ENCODE results near the gene GDF9.

GRCh38 chr5:132826424-132827082, 39.7 kb downstream of the GDF9 start:
- TF ChIP-seq EZH2 (IDR thresholded peaks at IDR 0.05; ENCODE audit: borderline replicate concordance, low read depth, low read length, severe bottlenecking) (no peak), CTCF (IDR thresholded peaks at IDR 0.05; ENCODE audit: extremely low read depth in 1 of 2, insufficient read depth in 1 of 2, low read depth in 1 of 2, low read length in 2 of 2) (no peak), POLR2A (IDR thresholded peaks at IDR 0.05; ENCODE audit: low read depth, low read length) (no peak), JUN (IDR thresholded peaks at IDR 0.05; ENCODE audit: borderline replicate concordance, insufficient read depth, insufficient read length, low read depth) (no peak), MYC (IDR thresholded peaks at IDR 0.05; ENCODE audit: low read depth, low read length) (no peak)

Data from endothelial cell of umbilical vein (primary cell).